Liver (tissue), 9 donors: ENCODE measurements around the gene NSDHL. TPM values are rescaled to one million over a fixed set of nuclear protein-coding genes. Genes with fewer than 3 reads are reported as not detected.
A peak's percentile ranks its signal among the peaks of the same experiment; 100 is the strongest.

Experiments
- DNase-seq: peaks from one replicate; pipeline ENCODE4 v3.0.0-alpha.2; 2017; ENCODE audit warnings: low spot score
- H3K27ac ChIP-seq, 2 donors: one replicate each; pipeline ENCODE4 v1.7.0; 2013; ENCODE audit warnings: inconsistent platforms in 2 of 2, low read length in 2 of 2, control low read depth in 1 of 2, low read depth in 1 of 2, mild to moderate bottlenecking in 1 of 2
- H3K27me3 ChIP-seq, 4 donors: one replicate each; pipeline versions ENCODE4 v1.6.1 to v1.7.0; 2013; ENCODE audit warnings: low read length in 3 of 4, inconsistent platforms in 1 of 4, mild to moderate bottlenecking in 1 of 4, moderate library complexity in 1 of 4; ENCODE audit not compliant: control insufficient read depth in 4 of 4, insufficient read depth in 4 of 4
- H3K36me3 ChIP-seq, 4 donors: one replicate each; pipeline versions ENCODE4 v1.6.1 to v1.7.0; 2013; ENCODE audit warnings: low read length in 3 of 4, mild to moderate bottlenecking in 3 of 4, low read depth in 1 of 4, moderate library complexity in 1 of 4; ENCODE audit not compliant: control insufficient read depth in 4 of 4, insufficient read depth in 3 of 4
- H3K4me1 ChIP-seq, 4 donors: one replicate each; pipeline versions ENCODE4 v1.6.1 to v1.7.0; 2013; ENCODE audit warnings: low read length in 3 of 4, mild to moderate bottlenecking in 3 of 4, moderate library complexity in 1 of 4; ENCODE audit not compliant: control insufficient read depth in 4 of 4, insufficient read depth in 4 of 4
- H3K4me3 ChIP-seq, 3 donors: one replicate each; pipeline versions ENCODE4 v1.6.1 to v1.7.0; 2013; ENCODE audit warnings: low read length in 3 of 3, control low read depth in 1 of 3, low read depth in 1 of 3, mild to moderate bottlenecking in 1 of 3
- H3K9ac ChIP-seq, 2 donors: one replicate each; pipeline ENCODE4 v1.7.0; 2013; ENCODE audit warnings: low read length in 2 of 2, mild to moderate bottlenecking in 2 of 2, moderate library complexity in 2 of 2, control low read depth in 1 of 2, low read depth in 1 of 2
- H3K9me3 ChIP-seq, 4 donors: one replicate each; pipeline versions ENCODE4 v1.6.1 to v1.7.0; 2013; ENCODE audit warnings: low read length in 3 of 4; ENCODE audit not compliant: control insufficient read depth in 4 of 4
- EGR1 ChIP-seq, 2 donors: IDR thresholded peaks; 2 replicates each; pipeline ENCODE4 v1.6.1; 2016 to 2018; ENCODE audit warnings: antibody characterized with exemption in 2 of 2, low read depth in 2 of 2
- FOXA1 ChIP-seq: IDR thresholded peaks from 2 replicates; pipeline ENCODE4 v1.6.1; 2016; ENCODE audit warnings: antibody characterized with exemption
- FOXA2 ChIP-seq: IDR thresholded peaks from 2 replicates; pipeline ENCODE4 v1.6.1; 2016; ENCODE audit warnings: antibody characterized with exemption
- HNF4A ChIP-seq, 2 donors: conservative IDR thresholded peaks; 2 replicates each; pipeline ENCODE4 v1.6.1; 2016; ENCODE audit warnings: antibody characterized with exemption in 2 of 2, mild to moderate bottlenecking in 2 of 2
- HNF4G ChIP-seq: IDR thresholded peaks from 2 replicates; pipeline ENCODE4 v1.6.1; 2016; ENCODE audit warnings: antibody characterized with exemption
- NR2F2 ChIP-seq: IDR thresholded peaks from 2 replicates; pipeline ENCODE4 v1.6.1; 2016; ENCODE audit warnings: antibody characterized with exemption
- RAD21 ChIP-seq, 2 donors: IDR thresholded peaks; 2 replicates each; pipeline ENCODE4 v1.6.1; 2016; ENCODE audit warnings: antibody characterized with exemption in 2 of 2, mild to moderate bottlenecking in 2 of 2
- RXRA ChIP-seq, 2 donors: IDR thresholded peaks; 2 replicates each; pipeline ENCODE4 v1.6.1; 2017 to 2018; ENCODE audit warnings: antibody characterized with exemption in 2 of 2, mild to moderate bottlenecking in 1 of 2
- SP1 ChIP-seq: IDR thresholded peaks from 2 replicates; pipeline ENCODE4 v1.6.1; 2018; ENCODE audit warnings: antibody characterized with exemption, mild to moderate bottlenecking
- TAF1 ChIP-seq: conservative IDR thresholded peaks from 2 replicates; pipeline ENCODE4 v1.6.1; 2016; ENCODE audit warnings: antibody characterized with exemption, mild to moderate bottlenecking
- YY1 ChIP-seq: IDR thresholded peaks from 2 replicates; pipeline ENCODE4 v1.6.1; 2016; ENCODE audit warnings: antibody characterized with exemption, mild to moderate bottlenecking
- WGBS: extraction: QIAGEN DNeasy Blood & Tissue Kit; methylation state at CpG from one replicate; pipeline ENCODE4 v1.1.7; 2013; 5-methylcytosine and 5-hydroxymethylcytosine counted together
- polyA plus RNA-seq, 2 donors: library from polyadenylated mRNA; stranded (reverse) in 1 of 2; unstranded in 1 of 2; fragments of 200-250 nt in 1 of 2; fragments of >200 nt in 1 of 2; fragmentation: Nextera tagmentation in 1 of 2; extraction: Ambion mirVana in 1 of 2; gene quantifications; one replicate each; pipeline versions ENCODE4 v1.2.1 to v1.2.3, GENCODE V29; 2013 to 2015
- total RNA-seq, 2 donors: library from RNA; depleted of rRNA; stranded (reverse); fragments of >200 nt; gene quantifications; one replicate each; pipeline ENCODE4 v1.2.3, GENCODE V29; 2014
- TF ChIP-seq, protein P1 (sequence below): fragments of 150-350 bp; IDR thresholded peaks from 2 replicates; pipeline ENCODE4 v1.5.1; 2017; ENCODE audit warnings: improper control_type of control experiment, low read depth, low read length; ENCODE audit not compliant: missing input control
- TF ChIP-seq, protein P2 (sequence below): IDR thresholded peaks from 2 replicates; pipeline ENCODE4 v1.6.1; 2016; ENCODE audit warnings: antibody characterized with exemption
- TF ChIP-seq, protein P3 (sequence below): IDR thresholded peaks from 2 replicates; pipeline ENCODE4 v1.6.1; 2016; ENCODE audit warnings: antibody characterized with exemption, mild to moderate bottlenecking
- TF ChIP-seq, protein P4 (sequence below): IDR thresholded peaks from 2 replicates; pipeline ENCODE4 v1.6.1; 2016; ENCODE audit warnings: antibody characterized with exemption
- TF ChIP-seq, protein P5 (sequence below): IDR thresholded peaks from 2 replicates; pipeline ENCODE4 v1.6.1; 2016; ENCODE audit warnings: antibody characterized with exemption
- donor health status: healthy.
- donor health status: healthy.
- donor health status: healthy.
- donor health status: healthy.
- donor health status: healthy.

The NSDHL gene
- total and polyA plus RNA-seq, 4 donors, result 23.8 to 63.6 (median 38.6) TPM

DNA sequence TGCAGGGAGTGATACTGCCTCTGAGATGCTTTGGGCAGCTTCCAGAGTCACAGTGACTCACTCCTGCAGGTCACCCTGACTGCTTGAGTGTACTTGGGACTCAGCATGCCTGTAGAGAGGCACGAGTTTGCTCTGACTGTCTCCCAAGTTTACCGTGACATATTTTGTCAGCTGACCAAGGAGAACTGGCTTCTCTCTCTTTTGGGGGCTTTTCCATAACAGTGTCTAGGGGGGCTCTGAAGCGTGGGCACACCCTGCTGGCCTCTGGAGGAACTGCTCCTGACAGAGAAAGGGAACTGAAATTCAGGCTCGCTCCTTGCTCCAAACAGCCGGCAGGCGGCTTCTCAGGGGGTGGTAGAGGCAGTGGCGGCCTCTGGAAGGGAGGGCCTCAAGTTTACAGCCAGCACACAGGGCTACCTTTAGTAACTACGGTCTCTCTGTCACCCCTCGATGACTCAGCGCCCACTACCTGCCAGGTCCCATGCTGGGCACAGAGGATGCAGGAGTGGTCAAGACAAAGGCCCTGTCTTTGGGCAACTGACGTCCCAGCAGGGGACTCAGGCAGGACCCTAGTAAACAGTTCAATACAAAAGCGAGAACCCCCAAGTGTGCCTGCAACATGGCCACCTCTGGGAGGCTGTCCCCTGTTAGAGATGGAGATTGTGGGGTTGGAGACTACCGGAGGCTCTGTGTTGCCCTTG is 84.8 kb downstream of the NSDHL start:
- no peak overlapping the region for H3K4me3 ChIP-seq
- no peaks in the 10 kb centered on the region for H3K36me3 ChIP-seq
- no peaks in the 10 kb centered on the region for H3K9me3 ChIP-seq
- TF ChIP-seq, protein P1, sequence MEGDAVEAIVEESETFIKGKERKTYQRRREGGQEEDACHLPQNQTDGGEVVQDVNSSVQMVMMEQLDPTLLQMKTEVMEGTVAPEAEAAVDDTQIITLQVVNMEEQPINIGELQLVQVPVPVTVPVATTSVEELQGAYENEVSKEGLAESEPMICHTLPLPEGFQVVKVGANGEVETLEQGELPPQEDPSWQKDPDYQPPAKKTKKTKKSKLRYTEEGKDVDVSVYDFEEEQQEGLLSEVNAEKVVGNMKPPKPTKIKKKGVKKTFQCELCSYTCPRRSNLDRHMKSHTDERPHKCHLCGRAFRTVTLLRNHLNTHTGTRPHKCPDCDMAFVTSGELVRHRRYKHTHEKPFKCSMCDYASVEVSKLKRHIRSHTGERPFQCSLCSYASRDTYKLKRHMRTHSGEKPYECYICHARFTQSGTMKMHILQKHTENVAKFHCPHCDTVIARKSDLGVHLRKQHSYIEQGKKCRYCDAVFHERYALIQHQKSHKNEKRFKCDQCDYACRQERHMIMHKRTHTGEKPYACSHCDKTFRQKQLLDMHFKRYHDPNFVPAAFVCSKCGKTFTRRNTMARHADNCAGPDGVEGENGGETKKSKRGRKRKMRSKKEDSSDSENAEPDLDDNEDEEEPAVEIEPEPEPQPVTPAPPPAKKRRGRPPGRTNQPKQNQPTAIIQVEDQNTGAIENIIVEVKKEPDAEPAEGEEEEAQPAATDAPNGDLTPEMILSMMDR, result peak; percentile 41
- TF ChIP-seq, protein P2, sequence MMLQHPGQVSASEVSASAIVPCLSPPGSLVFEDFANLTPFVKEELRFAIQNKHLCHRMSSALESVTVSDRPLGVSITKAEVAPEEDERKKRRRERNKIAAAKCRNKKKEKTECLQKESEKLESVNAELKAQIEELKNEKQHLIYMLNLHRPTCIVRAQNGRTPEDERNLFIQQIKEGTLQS, result no peak
- WGBS, result 55% methylated on average over 13 of the region's 13 CpGs
- no peaks in the 10 kb centered on the region for H3K4me1 ChIP-seq
- H3K9ac ChIP-seq, result no peak overlapping the region
- no peaks in the 10 kb centered on the region for H3K27me3 ChIP-seq
- H3K27ac ChIP-seq, result no peak overlapping the region
- DNase-seq, result no peak

DNA sequence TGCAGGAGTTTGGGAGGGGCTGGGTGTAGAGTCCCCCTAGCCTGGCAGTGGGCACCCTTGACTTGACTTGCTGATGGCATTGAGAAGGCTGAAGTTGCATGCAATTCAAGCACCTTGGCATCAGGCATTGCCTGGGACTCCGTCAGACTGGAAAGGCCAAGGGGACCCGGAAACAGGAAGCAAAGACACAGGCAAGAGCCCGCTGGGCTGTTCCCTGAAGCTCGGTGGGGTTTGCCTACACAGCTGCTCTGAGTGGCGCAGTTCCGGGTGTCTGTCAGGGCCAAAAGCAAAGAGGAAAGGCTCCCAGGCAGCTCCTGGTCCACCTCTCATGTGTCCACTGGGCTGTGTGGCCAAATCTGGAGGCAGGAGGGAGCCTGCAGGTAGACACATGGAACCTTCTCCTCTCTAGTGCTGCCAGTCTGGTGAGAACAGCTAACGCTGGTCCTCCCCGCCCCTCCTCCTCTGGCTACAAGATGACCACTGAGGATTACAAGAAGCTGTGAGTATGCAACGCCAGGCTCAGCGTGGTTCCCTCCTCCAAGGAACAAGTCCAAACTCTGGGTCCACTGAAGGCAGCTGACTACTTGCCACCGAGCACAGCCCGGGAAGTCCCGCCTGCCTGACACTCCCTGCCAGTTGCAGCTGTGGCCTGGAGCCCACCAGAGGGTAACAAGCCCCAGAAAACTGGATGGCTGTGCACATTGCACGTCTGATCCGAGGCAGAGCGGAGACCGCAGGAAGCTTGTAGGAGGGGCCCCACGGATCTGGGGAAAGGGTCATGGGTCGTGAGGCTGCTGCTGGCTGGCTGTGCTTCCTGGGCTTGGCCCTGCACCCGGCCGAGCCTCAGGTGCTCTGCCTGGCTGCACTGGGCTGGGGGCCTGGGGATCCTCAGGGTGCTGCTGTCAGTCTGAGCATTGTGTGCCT is 87.1 kb downstream of the NSDHL start:
- TF ChIP-seq FOXA1, result no peak
- TF ChIP-seq, protein P3, sequence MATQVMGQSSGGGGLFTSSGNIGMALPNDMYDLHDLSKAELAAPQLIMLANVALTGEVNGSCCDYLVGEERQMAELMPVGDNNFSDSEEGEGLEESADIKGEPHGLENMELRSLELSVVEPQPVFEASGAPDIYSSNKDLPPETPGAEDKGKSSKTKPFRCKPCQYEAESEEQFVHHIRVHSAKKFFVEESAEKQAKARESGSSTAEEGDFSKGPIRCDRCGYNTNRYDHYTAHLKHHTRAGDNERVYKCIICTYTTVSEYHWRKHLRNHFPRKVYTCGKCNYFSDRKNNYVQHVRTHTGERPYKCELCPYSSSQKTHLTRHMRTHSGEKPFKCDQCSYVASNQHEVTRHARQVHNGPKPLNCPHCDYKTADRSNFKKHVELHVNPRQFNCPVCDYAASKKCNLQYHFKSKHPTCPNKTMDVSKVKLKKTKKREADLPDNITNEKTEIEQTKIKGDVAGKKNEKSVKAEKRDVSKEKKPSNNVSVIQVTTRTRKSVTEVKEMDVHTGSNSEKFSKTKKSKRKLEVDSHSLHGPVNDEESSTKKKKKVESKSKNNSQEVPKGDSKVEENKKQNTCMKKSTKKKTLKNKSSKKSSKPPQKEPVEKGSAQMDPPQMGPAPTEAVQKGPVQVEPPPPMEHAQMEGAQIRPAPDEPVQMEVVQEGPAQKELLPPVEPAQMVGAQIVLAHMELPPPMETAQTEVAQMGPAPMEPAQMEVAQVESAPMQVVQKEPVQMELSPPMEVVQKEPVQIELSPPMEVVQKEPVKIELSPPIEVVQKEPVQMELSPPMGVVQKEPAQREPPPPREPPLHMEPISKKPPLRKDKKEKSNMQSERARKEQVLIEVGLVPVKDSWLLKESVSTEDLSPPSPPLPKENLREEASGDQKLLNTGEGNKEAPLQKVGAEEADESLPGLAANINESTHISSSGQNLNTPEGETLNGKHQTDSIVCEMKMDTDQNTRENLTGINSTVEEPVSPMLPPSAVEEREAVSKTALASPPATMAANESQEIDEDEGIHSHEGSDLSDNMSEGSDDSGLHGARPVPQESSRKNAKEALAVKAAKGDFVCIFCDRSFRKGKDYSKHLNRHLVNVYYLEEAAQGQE, result no peak
- TF ChIP-seq FOXA2, result no peak
- TF ChIP-seq, protein P4, sequence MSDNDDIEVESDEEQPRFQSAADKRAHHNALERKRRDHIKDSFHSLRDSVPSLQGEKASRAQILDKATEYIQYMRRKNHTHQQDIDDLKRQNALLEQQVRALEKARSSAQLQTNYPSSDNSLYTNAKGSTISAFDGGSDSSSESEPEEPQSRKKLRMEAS, result no peak
- TF ChIP-seq TAF1, result no peak
- TF ChIP-seq RXRA (IDR thresholded peaks at IDR 0.05), result no peak
- TF ChIP-seq NR2F2, result no peak
- TF ChIP-seq, protein P1, result no peak
- TF ChIP-seq RAD21 (IDR thresholded peaks at IDR 0.05), result no peak
- no peak for TF ChIP-seq HNF4A (conservative IDR thresholded peaks at IDR 0.05)
- TF ChIP-seq YY1, result no peak
- TF ChIP-seq EGR1 (IDR thresholded peaks at IDR 0.05; ENCODE audit: low read depth in 2 of 2), result no peak
- TF ChIP-seq HNF4G, result no peak
- TF ChIP-seq, protein P5, sequence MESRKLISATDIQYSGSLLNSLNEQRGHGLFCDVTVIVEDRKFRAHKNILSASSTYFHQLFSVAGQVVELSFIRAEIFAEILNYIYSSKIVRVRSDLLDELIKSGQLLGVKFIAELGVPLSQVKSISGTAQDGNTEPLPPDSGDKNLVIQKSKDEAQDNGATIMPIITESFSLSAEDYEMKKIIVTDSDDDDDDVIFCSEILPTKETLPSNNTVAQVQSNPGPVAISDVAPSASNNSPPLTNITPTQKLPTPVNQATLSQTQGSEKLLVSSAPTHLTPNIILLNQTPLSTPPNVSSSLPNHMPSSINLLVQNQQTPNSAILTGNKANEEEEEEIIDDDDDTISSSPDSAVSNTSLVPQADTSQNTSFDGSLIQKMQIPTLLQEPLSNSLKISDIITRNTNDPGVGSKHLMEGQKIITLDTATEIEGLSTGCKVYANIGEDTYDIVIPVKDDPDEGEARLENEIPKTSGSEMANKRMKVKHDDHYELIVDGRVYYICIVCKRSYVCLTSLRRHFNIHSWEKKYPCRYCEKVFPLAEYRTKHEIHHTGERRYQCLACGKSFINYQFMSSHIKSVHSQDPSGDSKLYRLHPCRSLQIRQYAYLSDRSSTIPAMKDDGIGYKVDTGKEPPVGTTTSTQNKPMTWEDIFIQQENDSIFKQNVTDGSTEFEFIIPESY, result no peak
- TF ChIP-seq SP1, result no peak
- Histone ChIP-seq H3K27ac (no peak overlapping the region), H3K27me3 (no peaks in the 10 kb centered on the region), H3K9me3 (no peaks in the 10 kb centered on the region), H3K36me3 (no peaks in the 10 kb centered on the region), H3K4me3 (no peak overlapping the region), H3K4me1 (no peaks in the 10 kb centered on the region), H3K9ac (no peak overlapping the region)
- no peak for DNase-seq
- 60% methylated on average over 21 of the region's 21 CpGs for WGBS
